RWPE2 (cell line): ENCODE measurements around the gene CREB3L4.
A peak's percentile ranks its signal among the peaks of the same experiment; 100 is the strongest.
"Not testable (repeated sequence)": the region's sequence is repeated elsewhere in the genome, so short reads cannot be mapped to it uniquely, and the experiment has no call there.

ENCODE experiments used
- ATAC-seq: fragments of 200-7000 bp; cut with Tn5 transposase; 3 replicates; pipeline ENCODE4 v1.9.1; 2021; ENCODE audit warnings: low read depth
- DNase-seq: peaks from one replicate; pipeline ENCODE4 v3.0.0-alpha.2; 2020; ENCODE audit warnings: low spot score
- H3K27ac ChIP-seq: fragments of 450-650 bp; 2 replicates; pipeline ENCODE4 v1.5.1; 2017; ENCODE audit warnings: mild to moderate bottlenecking; ENCODE audit not compliant: poor library complexity, severe bottlenecking
- H3K27me3 ChIP-seq: fragments of 250-450 bp; sonication (Bioruptor Pico); 2 replicates; pipeline ENCODE4 v1.5.1; 2021; ENCODE audit warnings: mild to moderate bottlenecking, moderate library complexity; ENCODE audit not compliant: insufficient read depth, poor library complexity, severe bottlenecking
- H3K36me3 ChIP-seq: fragments of 250-450 bp; sonication (Bioruptor Pico); 2 replicates; pipeline ENCODE4 v1.5.1; 2020; ENCODE audit warnings: low read depth, mild to moderate bottlenecking, moderate library complexity
- H3K4me1 ChIP-seq: fragments of 250-450 bp; sonication (Bioruptor Pico); 2 replicates; pipeline ENCODE4 v1.5.1; 2021; ENCODE audit warnings: mild to moderate bottlenecking, moderate library complexity; ENCODE audit not compliant: insufficient read depth, poor library complexity, severe bottlenecking
- H3K4me3 ChIP-seq: fragments of 250-450 bp; sonication (Bioruptor Pico); 2 replicates; pipeline ENCODE4 v1.5.1; 2021; ENCODE audit warnings: mild to moderate bottlenecking, moderate library complexity; ENCODE audit not compliant: severe bottlenecking
- H3K9me3 ChIP-seq: fragments of 250-450 bp; sonication (Bioruptor Pico); 2 replicates; pipeline ENCODE4 v1.5.1; 2021; ENCODE audit warnings: mild to moderate bottlenecking, moderate library complexity; ENCODE audit not compliant: severe bottlenecking
- TF ChIP-seq, protein P1 (sequence below): fragments of 450-650 bp; IDR thresholded peaks from one replicate; pipeline ENCODE4 v1.5.1; 2017; ENCODE audit warnings: mild to moderate bottlenecking, moderate library complexity; ENCODE audit not compliant: poor library complexity, severe bottlenecking

CREB3L4 gene

DNA sequence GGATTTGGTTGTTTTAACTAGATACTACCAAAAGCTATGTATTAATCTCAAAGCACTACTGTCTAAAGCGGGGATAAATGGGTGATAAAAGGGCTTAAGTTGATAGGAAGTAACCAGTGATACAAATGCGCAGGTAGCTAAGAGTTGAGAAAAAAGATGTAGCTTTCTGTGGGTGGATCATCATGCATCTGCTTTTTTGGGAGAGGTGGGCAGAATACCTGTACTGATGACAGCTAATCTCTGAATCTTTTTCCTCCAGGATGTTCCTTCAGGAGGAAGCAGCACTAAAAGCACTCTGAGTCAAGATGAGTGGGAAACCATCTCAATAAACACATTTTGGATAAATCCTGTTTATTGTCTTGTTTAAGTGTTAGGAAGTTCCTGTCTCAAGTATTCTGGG, 24.1 kb downstream of the CREB3L4 start:
- TF ChIP-seq, protein P1, sequence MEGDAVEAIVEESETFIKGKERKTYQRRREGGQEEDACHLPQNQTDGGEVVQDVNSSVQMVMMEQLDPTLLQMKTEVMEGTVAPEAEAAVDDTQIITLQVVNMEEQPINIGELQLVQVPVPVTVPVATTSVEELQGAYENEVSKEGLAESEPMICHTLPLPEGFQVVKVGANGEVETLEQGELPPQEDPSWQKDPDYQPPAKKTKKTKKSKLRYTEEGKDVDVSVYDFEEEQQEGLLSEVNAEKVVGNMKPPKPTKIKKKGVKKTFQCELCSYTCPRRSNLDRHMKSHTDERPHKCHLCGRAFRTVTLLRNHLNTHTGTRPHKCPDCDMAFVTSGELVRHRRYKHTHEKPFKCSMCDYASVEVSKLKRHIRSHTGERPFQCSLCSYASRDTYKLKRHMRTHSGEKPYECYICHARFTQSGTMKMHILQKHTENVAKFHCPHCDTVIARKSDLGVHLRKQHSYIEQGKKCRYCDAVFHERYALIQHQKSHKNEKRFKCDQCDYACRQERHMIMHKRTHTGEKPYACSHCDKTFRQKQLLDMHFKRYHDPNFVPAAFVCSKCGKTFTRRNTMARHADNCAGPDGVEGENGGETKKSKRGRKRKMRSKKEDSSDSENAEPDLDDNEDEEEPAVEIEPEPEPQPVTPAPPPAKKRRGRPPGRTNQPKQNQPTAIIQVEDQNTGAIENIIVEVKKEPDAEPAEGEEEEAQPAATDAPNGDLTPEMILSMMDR, result no peak

GRCh38 chr1:153995202-153995601, 27.5 kb downstream of the CREB3L4 start:
- no peak for ATAC-seq
- TF ChIP-seq, protein P1, result no peak
- no peaks in the 10 kb centered on the region for H3K9me3 ChIP-seq
- no peak overlapping the region for H3K4me3 ChIP-seq
- H3K27me3 ChIP-seq, result no peaks in the 10 kb centered on the region
- H3K4me1 ChIP-seq, result peaks cover 8% of the 10 kb centered on the region
- peaks cover 46% of the 10 kb centered on the region for H3K36me3 ChIP-seq
- no peak for DNase-seq
- no peak overlapping the region for H3K27ac ChIP-seq

More for the DNA sequence above, 24.1 kb downstream of the CREB3L4 start:
- H3K36me3 ChIP-seq, result peaks cover 46% of the 10 kb centered on the region
- peak overlapping the region; percentile 84 for H3K4me3 ChIP-seq
- ATAC-seq (no peak), DNase-seq (no peak)
- peaks cover 14% of the 10 kb centered on the region for H3K4me1 ChIP-seq
- H3K9me3 ChIP-seq, result no peaks in the 10 kb centered on the region
- no peaks in the 10 kb centered on the region for H3K27me3 ChIP-seq
- H3K27ac ChIP-seq, result peak overlapping the region; percentile 74

DNA sequence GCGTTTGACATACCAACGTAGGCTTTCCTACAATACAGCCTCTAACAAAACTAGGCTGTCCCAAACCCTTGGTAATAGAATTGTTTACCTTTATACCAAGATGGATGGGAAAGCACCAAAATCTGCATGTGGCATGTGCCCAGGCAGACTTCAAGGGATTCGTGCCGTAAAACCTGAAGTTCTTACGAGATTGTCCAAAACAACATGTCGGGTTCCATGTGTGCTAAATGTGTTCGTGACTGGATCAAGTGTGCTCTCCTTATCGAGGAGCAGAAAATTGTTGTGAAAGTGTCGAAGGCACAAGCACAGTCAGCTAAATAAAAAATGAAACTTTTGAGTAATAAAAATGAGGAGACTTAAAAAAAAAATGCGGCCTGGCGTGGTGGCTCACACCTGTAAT, 27.9 kb downstream of the CREB3L4 start:
- DNase-seq, result no peak
- H3K27ac ChIP-seq, result no peak overlapping the region
- peaks cover 6% of the 10 kb centered on the region for H3K4me1 ChIP-seq
- ATAC-seq, result no peak
- no peaks in the 10 kb centered on the region for H3K9me3 ChIP-seq
- H3K36me3 ChIP-seq, result peaks cover 46% of the 10 kb centered on the region
- no peak overlapping the region for H3K4me3 ChIP-seq
- TF ChIP-seq, protein P1, result no peak
- no peaks in the 10 kb centered on the region for H3K27me3 ChIP-seq

DNA sequence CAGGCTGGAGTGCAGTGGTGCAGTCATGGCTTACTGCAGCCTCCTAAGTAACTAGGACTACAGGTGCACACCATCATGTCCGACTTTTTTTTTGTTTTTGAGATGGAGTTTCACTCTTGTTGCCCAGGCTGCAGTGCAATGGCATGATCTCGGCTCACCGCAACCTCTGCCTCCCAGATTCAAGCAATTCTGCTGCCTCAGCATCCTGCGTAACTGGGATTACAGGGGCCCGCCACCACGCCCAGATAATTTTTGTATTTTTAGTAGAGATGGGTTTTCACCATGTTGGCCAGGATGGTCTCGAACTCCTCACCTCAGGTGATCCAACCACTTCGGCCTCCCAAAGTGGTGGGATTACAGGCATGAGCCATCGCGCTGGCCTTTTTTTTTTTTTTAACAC, 29.2 kb downstream of the CREB3L4 start:
- DNase-seq, H3K27me3 ChIP-seq, H3K9me3 ChIP-seq, H3K4me1 ChIP-seq, H3K27ac ChIP-seq, H3K4me3 ChIP-seq, ATAC-seq: not testable (repeated sequence)
- H3K36me3 ChIP-seq, result peaks cover 35% of the 10 kb centered on the region

DNA sequence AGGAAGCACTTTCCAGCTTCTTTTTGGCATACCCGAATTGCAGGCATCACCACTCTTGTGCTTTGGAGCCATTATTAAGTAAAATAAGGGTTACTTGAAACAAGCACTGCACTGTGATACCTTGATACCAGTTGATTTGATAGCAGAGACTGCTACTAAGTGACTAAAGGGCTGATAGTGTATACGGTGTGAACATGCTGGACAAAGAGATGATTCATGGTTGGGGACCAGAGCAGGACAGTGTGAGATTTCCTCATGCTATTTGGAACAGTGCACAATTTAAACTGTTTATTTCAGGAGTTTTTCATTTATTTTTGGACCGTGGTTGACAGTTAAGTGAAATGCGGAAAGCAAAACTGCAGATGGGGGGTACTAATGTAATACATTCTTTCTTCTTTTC, 32.7 kb downstream of the CREB3L4 start:
- no peak for ATAC-seq

More for the DNA sequence above, 32.7 kb downstream of the CREB3L4 start:
- H3K27me3 ChIP-seq, result no peaks in the 10 kb centered on the region
- no peak overlapping the region for H3K4me3 ChIP-seq
- no peaks in the 10 kb centered on the region for H3K9me3 ChIP-seq
- DNase-seq, result no peak
- TF ChIP-seq, protein P1, result no peak
- H3K27ac ChIP-seq, result no peak overlapping the region
- 0 out of 2 replicates have a peak, but pooled peaks cover 3% of the 10 kb centered on the region for H3K36me3 ChIP-seq
- no peaks in the 10 kb centered on the region for H3K4me1 ChIP-seq
